H1 (cell line): ENCODE data around the gene GABPB2. TPM values are rescaled to one million over a fixed set of nuclear protein-coding genes. Genes with fewer than 3 reads are reported as not detected.

Experiments used
- CTCF ChIA-PET: fragments of 300-600 bp; sonication (Branson Sonifier 250); formaldehyde crosslinking; loops from one replicate; lab custom pipeline; 2021; ENCODE audit not compliant: partially characterized antibody; lab: Charles Lee
- POLR2A ChIA-PET: fragments of 300-600 bp; sonication (Branson Sonifier 250); formaldehyde crosslinking; loops from one replicate; lab custom pipeline; 2021; ENCODE audit warnings: inconsistent platforms; ENCODE audit not compliant: partially characterized antibody; lab: Charles Lee
- DNase-seq, 2 experiments: peaks; one replicate each; pipeline versions ENCODE4 v3.0.0 to v3.0.0-alpha.2; 2010 to 2022; ENCODE audit warnings: low spot score in 2 of 2, low read depth in 1 of 2, mixed read lengths in 1 of 2
- FAIRE-seq: peaks from 2 replicates; lab custom pipeline; 2011; peaks lifted over from hg19 to GRCh38; lab: Jason Lieb, UNC
- H2AFZ ChIP-seq: 2 replicates; pipeline ENCODE4 v1.8.1; 2012; ENCODE audit warnings: low read length, inconsistent platforms
- H2AK5ac ChIP-seq: 2 replicates; pipeline ENCODE4 v1.6.1; 2013; ENCODE audit warnings: low read depth, low read length
- H2BK120ac ChIP-seq: replicated peaks from 2 replicates; pipeline ENCODE3; 2013; ENCODE audit warnings: low read depth, low read length, inconsistent platforms
- H2BK12ac ChIP-seq: 2 replicates; pipeline ENCODE4 v1.6.1; 2013; ENCODE audit warnings: low read depth, low read length
- H2BK15ac ChIP-seq: 2 replicates; pipeline ENCODE4 v1.6.1; 2013; ENCODE audit warnings: low read length
- H2BK20ac ChIP-seq: 2 replicates; pipeline ENCODE4 v1.6.1; 2013; ENCODE audit warnings: low read length
- H2BK5ac ChIP-seq: 2 replicates; pipeline ENCODE4 v1.6.1; 2013; ENCODE audit warnings: low read depth, low read length
- H3K14ac ChIP-seq: 2 replicates; pipeline ENCODE4 v1.6.1; 2013; ENCODE audit warnings: inconsistent platforms; ENCODE audit not compliant: insufficient read length
- H3K18ac ChIP-seq: 2 replicates; pipeline ENCODE4 v1.6.1; 2013; ENCODE audit warnings: low read length; ENCODE audit errors: extremely low read depth
- H3K23ac ChIP-seq: 2 replicates; pipeline ENCODE4 v1.6.1; 2013; ENCODE audit warnings: inconsistent platforms; ENCODE audit not compliant: insufficient read length
- H3K23me2 ChIP-seq: 2 replicates; pipeline ENCODE4 v1.6.1; 2013; ENCODE audit warnings: low read depth, low read length
- H3K27ac ChIP-seq: 2 replicates; pipeline ENCODE4 v1.6.1; 2011; ENCODE audit warnings: low read depth, low read length, inconsistent platforms
- H3K27me3 ChIP-seq, 4 experiments: replicated peaks in 1 of 4; 1 replicate in 1 of 4; 2 replicates in 3 of 4; pipeline versions ENCODE4 v1.6.1 to v1.8.1; 2011 to 2013; ENCODE audit warnings: low read length in 3 of 4, mild to moderate bottlenecking in 3 of 4, inconsistent platforms in 2 of 4, mixed read lengths in 2 of 4, moderate library complexity in 1 of 4; ENCODE audit not compliant: control insufficient read depth in 3 of 4, insufficient read depth in 3 of 4; ENCODE audit errors: extremely low read depth in 1 of 4
- H3K36me3 ChIP-seq, 4 experiments: 2 replicates each; pipeline versions ENCODE4 v1.6.1 to v1.8.1; 2011 to 2013; ENCODE audit warnings: mild to moderate bottlenecking in 4 of 4, low read length in 3 of 4, moderate library complexity in 2 of 4, control low read depth in 1 of 4, inconsistent platforms in 1 of 4; ENCODE audit not compliant: insufficient read depth in 4 of 4, control insufficient read depth in 2 of 4
- H3K4ac ChIP-seq: replicated peaks from 2 replicates; pipeline ENCODE3; 2013; ENCODE audit warnings: low read length, low read depth, mixed read lengths, inconsistent platforms; ENCODE audit not compliant: insufficient read length
- H3K4me1 ChIP-seq, 4 experiments: replicated peaks in 1 of 4; 1 replicate in 1 of 4; 2 replicates in 3 of 4; pipeline versions ENCODE4 v1.6.1 to v1.8.1; 2011 to 2013; ENCODE audit warnings: low read length in 3 of 4, inconsistent platforms in 2 of 4, mixed read lengths in 1 of 4; ENCODE audit not compliant: insufficient read depth in 4 of 4, control insufficient read depth in 3 of 4
- H3K4me2 ChIP-seq, 2 experiments: 2 replicates each; pipeline versions ENCODE4 v1.6.1 to v1.8.1; 2011 to 2013; ENCODE audit warnings: low read depth in 2 of 2, low read length in 2 of 2, control low read depth in 1 of 2, inconsistent platforms in 1 of 2, mild to moderate bottlenecking in 1 of 2; ENCODE audit not compliant: insufficient read depth in 1 of 2
- H3K4me3 ChIP-seq, 4 experiments: fragments of 200-600, 300-600 bp in 1 of 4; sonication (generic), shearing (Covaris generic), sonication (Bioruptor Twin) in 1 of 4; 2 replicates each; pipeline versions ENCODE4 v1.5.1 to v1.8.1; 2011 to 2016; ENCODE audit warnings: low read length in 4 of 4, low read depth in 3 of 4, control low read depth in 2 of 4, inconsistent platforms in 2 of 4, mild to moderate bottlenecking in 2 of 4, mixed read lengths in 1 of 4, moderate library complexity in 1 of 4; ENCODE audit not compliant: insufficient read depth in 2 of 4; ENCODE audit errors: extremely low read depth in 1 of 4
- H3K56ac ChIP-seq: replicated peaks from 2 replicates; pipeline ENCODE3; 2013; ENCODE audit warnings: low read depth, mild to moderate bottlenecking, mixed read lengths, low read length, inconsistent platforms; ENCODE audit not compliant: insufficient read length
- H3K79me1 ChIP-seq: 2 replicates; pipeline ENCODE4 v1.6.1; 2013; ENCODE audit warnings: low read depth, low read length, control low read depth
- H3K79me2 ChIP-seq, 2 experiments: 2 replicates each; pipeline versions ENCODE4 v1.6.1 to v1.8.1; 2012 to 2013; ENCODE audit warnings: low read length in 2 of 2, mild to moderate bottlenecking in 2 of 2, inconsistent platforms in 1 of 2; ENCODE audit not compliant: insufficient read depth in 2 of 2, control insufficient read depth in 1 of 2
- H3K9ac ChIP-seq, 4 experiments: replicated peaks in 1 of 4; 1 replicate in 1 of 4; 2 replicates in 3 of 4; pipeline versions ENCODE4 v1.6.1 to v1.8.1; 2011 to 2013; ENCODE audit warnings: low read depth in 3 of 4, low read length in 3 of 4, control low read depth in 2 of 4, mild to moderate bottlenecking in 2 of 4, moderate library complexity in 2 of 4, inconsistent platforms in 1 of 4; ENCODE audit errors: extremely low read depth in 1 of 4
- H3K9me3 ChIP-seq, 2 experiments: 2 replicates each; pipeline versions ENCODE4 v1.6.1 to v1.8.1; 2012 to 2013; ENCODE audit warnings: mild to moderate bottlenecking in 2 of 2, moderate library complexity in 2 of 2, control low read depth in 1 of 2, inconsistent platforms in 1 of 2, low read depth in 1 of 2, low read length in 1 of 2, mixed read lengths in 1 of 2; ENCODE audit not compliant: insufficient read depth in 2 of 2
- H4K20me1 ChIP-seq, 2 experiments: replicated peaks in 1 of 2; 2 replicates each; pipeline versions ENCODE3 to v1.8.1; 2011 to 2013; ENCODE audit warnings: inconsistent platforms in 2 of 2, low read length in 2 of 2, mild to moderate bottlenecking in 1 of 2; ENCODE audit not compliant: insufficient read depth in 2 of 2, control insufficient read depth in 1 of 2
- H4K5ac ChIP-seq: 2 replicates; pipeline ENCODE4 v1.6.1; 2013; ENCODE audit warnings: low read length, low read depth, mixed read lengths, inconsistent platforms; ENCODE audit not compliant: insufficient read length
- H4K8ac ChIP-seq: 2 replicates; pipeline ENCODE4 v1.8.0; 2013; ENCODE audit warnings: mild to moderate bottlenecking, moderate library complexity, low read length, inconsistent platforms; ENCODE audit not compliant: insufficient read depth; ENCODE audit errors: extremely low read depth
- H4K91ac ChIP-seq: replicated peaks from 2 replicates; pipeline ENCODE3; 2013; ENCODE audit warnings: low read length, mixed read lengths, inconsistent platforms; ENCODE audit not compliant: insufficient read length
- WGBS, 2 experiments: shearing (Covaris generic) in 1 of 2; methylation state at CpG; one replicate each; pipeline versions ENCODE4 v1.1.6 to v1.1.7; 2013 to 2015; ENCODE audit warnings: low lambda C conversion rate in 2 of 2, mixed read lengths in 2 of 2, inconsistent platforms in 1 of 2, low coverage in 1 of 2, missing lambda C conversion rate in 1 of 2; ENCODE audit not compliant: insufficient replicate concordance in 2 of 2, insufficient coverage in 1 of 2, insufficient read length in 1 of 2; ENCODE audit errors: extremely low coverage in 1 of 2, missing lambda C conversion rate in 1 of 2; 5-methylcytosine and 5-hydroxymethylcytosine counted together
- polyA plus RNA-seq, 7 experiments: library from polyadenylated mRNA; depleted of rRNA in 3 of 7; stranded (reverse) in 5 of 7; unstranded in 2 of 7; fragments of >200 nt in 5 of 7; fragments of 200-250 nt in 2 of 7; gene quantifications; 1 replicate in 5 of 7; 2 replicates in 1 of 7; 4 replicates in 1 of 7; pipeline versions ENCODE4 v1.2.1 to v1.2.3, GENCODE V29; 2011 to 2013; ENCODE audit warnings: missing spikeins in 2 of 7, mixed read lengths in 2 of 7
- total RNA-seq: library from RNA; stranded (reverse); fragmentation: NEBNext Ultra II Directional; extraction: Animal tissue kit (Norgen Biotek cat#: 25700); gene quantifications from 2 replicates; pipeline ENCODE4 v1.2.1, GENCODE V29; 2021

The GABPB2 gene
- total and polyA plus RNA-seq, 2 of the 8 experiments (the other 6 are each of a cell fraction or from before 2014, with no cell fraction given) = 1.8 to 2.4 TPM

GRCh38 chr1:151054971-151055547, 15.5 kb upstream of the GABPB2 start:
- H3K18ac ChIP-seq = no peak overlapping the region
- H3K9ac ChIP-seq = no peak overlapping the region
- H3K36me3 ChIP-seq = peaks cover 18 to 61% (median 41%) of the 10 kb centered on the region in 4 experiments
- no peak overlapping the region for H3K4me2 ChIP-seq
- no peak overlapping the region for H4K5ac ChIP-seq
- H4K8ac ChIP-seq = no peak overlapping the region
- no peak overlapping the region for H2BK20ac ChIP-seq
- no peaks in the 10 kb centered on the region for H3K9me3 ChIP-seq
- peaks cover 0 to 10% of the 10 kb centered on the region in 2 experiments for H4K20me1 ChIP-seq
- FAIRE-seq (no peak), DNase-seq (no peak)
- peaks cover 7 to 35% of the 10 kb centered on the region in 2 experiments for H3K79me2 ChIP-seq
- no peak overlapping the region for H3K14ac ChIP-seq
- no peak overlapping the region for H3K27ac ChIP-seq
- H3K4ac ChIP-seq = no peak overlapping the region
- H3K23me2 ChIP-seq = peaks cover 9% of the 10 kb centered on the region; the same call in 1 of the 2 replicates
- H3K4me3 ChIP-seq = no peak overlapping the region
- peaks cover 12% of the 10 kb centered on the region for H3K79me1 ChIP-seq
- H2BK5ac ChIP-seq = no peak overlapping the region
- H4K91ac ChIP-seq = no peak overlapping the region
- no peak overlapping the region for H3K23ac ChIP-seq
- 83% methylated on average over 4 of the region's 4 CpGs; no CpG with 5 or more reads in 1 of the 2 experiments for WGBS, 2 experiments
- H2AFZ ChIP-seq = no peak overlapping the region
- H3K56ac ChIP-seq = no peak overlapping the region
- CTCF ChIA-PET = interaction anchor here (0.5 to 1.7 kb wide), 8 partner anchors 12 to 561 kb away, joined by 3 to 5 read pairs (median 4); partner anchors contain the start of gene MINDY1
- H2BK12ac ChIP-seq = no peak overlapping the region
- no peak overlapping the region for H2BK120ac ChIP-seq
- no peak overlapping the region for H2BK15ac ChIP-seq
- no peak overlapping the region for H2AK5ac ChIP-seq
- H3K27me3 ChIP-seq = no peaks in the 10 kb centered on the region
- H3K4me1 ChIP-seq = peaks cover 4 to 9% (median 6%) of the 10 kb centered on the region in 4 experiments; a peak in 6 of 7 replicates
- POLR2A ChIA-PET = interaction anchor here (0.7 to 9.1 kb wide), 4 partner anchors 7 to 27 kb away, joined by 3 to 107 read pairs (median 3); partner anchors contain the start of gene C1orf56
